ENCODE results near the gene NT5DC3. TPM values are rescaled to one million over a fixed set of nuclear protein-coding genes. Genes with fewer than 3 reads are reported as not detected.
A peak's percentile ranks its signal among the peaks of the same experiment; 100 is the strongest.

NT5DC3 gene
- polyA plus RNA-seq, 3 donors = 2.7 to 4.3 (median 3.9) TPM

DNA sequence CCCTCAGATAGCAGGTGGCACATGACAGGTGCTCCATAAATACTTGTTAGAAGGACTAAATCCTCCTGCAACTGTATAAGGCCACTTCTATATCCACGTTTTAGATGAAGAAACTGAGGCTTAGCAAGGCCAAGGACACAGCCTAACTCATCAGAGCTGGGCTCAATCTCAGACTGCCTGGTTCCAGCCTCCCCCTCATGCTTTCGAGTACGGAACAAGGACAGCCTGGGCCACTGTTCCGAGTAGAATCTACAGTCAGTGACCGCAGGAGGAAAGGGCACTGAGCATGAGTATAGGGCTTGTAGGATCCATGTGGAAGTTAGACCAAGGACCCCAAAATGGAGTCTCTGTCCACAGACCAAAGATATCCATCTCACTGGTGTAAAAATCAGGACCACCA, 84.6 kb downstream of the NT5DC3 start:
- DNase-seq (ENCODE audit: low read depth in 3 of 3, low spot score in 2 of 3) = no peak

DNA sequence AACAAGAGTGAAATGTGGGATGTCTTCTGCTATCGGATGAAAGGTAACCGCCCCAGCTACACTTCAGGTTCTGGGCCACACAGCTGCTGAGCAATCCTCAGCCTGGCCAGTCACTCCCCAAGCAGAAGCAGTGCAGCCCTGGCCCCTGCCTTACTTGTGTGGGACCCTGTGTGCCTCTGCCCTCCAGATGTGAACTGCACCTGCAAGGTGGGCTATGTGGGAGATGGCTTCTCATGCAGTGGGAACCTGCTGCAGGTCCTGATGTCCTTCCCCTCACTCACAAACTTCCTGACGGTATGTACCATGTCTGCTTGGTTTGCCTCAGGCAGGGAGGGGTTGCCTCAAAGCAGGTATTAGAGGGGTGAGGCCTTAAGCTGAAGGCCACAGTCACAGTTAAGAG, 85.6 kb downstream of the NT5DC3 start:
- DNase-seq (ENCODE audit: low read depth in 3 of 3, low spot score in 2 of 3) = no peak

DNA sequence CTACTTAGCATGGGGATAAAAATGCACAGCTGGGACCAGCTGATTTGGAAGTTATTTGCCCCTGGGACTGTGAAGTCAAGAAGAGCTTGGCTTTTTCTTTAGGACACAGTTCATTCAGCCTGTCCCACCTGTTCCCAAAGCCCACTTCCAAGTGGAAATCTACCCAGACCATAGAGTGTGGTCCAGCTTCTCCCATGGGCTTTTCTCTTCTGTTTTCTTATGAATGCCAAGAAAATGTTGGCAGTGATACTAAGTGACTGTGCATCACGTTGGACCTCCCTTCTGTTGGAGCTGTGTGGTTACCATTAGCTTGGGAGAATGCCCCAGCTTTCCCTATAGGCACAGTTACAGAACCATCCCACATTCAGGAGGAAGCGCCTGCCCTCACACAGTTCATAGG, 89.4 kb downstream of the NT5DC3 start:
- no peak for DNase-seq (ENCODE audit: low read depth in 3 of 3, low spot score in 2 of 3)

DNA sequence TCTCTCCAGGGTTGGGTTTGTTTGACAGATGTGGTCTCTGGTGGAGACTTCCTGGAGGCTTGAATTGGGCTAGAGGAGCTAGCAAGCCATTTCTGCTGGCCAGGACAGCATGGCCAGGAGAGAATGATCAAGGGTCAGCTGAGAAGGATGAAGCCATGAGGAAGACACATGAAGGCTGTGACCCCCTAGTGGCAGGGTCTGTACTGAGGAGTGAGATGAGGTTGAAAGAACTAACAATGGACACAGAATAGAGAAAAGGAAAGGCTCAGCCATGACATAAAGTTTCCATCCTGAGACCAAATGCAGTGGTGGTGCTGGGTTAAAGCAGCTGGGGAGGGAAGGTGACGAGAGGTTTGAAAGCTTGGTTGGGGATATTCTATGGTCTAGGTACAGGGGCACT, 89.9 kb downstream of the NT5DC3 start:
- no peak for DNase-seq (ENCODE audit: low read depth in 3 of 3, low spot score in 2 of 3)

DNA sequence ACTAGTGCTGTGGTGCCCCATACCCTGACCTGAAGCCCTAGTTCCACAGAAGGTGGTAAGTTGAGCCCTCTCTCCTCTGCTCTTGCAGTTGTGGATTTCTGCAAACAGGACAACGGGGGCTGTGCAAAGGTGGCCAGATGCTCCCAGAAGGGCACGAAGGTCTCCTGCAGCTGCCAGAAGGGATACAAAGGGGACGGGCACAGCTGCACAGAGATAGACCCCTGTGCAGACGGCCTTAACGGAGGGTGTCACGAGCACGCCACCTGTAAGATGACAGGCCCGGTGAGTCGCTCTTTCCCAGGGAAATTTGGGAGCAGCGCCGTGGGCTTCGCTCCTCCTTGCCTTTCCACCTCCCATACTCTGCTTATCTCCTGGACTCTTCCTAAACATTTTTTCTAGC, 92.2 kb downstream of the NT5DC3 start:
- DNase-seq (ENCODE audit: low read depth in 3 of 3, low spot score in 2 of 3) = no peak

DNA sequence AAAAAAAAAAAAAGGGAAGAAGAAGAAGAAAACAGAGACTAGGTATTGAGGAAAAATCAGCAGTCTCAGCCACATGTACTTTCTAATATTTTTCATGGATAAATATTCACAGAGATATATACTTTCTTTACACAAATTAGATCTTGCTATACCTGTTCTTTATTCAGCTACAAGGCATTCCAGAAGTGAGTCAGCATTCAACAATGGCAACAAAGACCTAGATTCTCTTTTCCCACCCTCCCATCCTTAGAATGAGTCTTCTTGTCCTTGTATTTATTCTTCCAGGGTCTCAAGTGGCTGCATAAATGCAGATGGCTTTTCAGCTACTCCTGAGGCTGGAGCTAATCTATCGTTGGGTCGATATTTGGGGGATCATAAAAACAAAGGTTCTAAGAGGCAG, 93.0 kb downstream of the NT5DC3 start:
- no peak for DNase-seq (ENCODE audit: low read depth in 3 of 3, low spot score in 2 of 3)

DNA sequence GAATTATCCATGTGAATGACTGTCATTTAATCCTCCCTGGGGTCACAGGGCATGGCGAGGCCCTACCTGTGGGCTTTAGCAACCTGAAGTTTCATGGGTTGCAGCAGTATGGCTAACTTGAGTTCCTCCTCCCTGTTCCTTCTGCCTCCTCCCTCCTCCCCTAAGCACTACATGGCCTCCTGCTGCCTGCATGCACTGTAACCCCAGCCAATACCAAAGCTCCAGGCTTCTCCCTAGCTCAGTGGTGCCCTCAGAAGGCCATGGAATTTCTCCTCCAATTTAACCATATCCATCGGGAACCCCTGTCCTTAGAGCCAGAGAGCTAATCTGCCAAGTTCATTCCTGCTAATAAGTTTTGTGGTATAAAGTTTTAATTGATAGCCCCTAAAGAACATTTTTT, 95.1 kb downstream of the NT5DC3 start:
- DNase-seq (ENCODE audit: low read depth in 3 of 3, low spot score in 2 of 3) = no peak

DNA sequence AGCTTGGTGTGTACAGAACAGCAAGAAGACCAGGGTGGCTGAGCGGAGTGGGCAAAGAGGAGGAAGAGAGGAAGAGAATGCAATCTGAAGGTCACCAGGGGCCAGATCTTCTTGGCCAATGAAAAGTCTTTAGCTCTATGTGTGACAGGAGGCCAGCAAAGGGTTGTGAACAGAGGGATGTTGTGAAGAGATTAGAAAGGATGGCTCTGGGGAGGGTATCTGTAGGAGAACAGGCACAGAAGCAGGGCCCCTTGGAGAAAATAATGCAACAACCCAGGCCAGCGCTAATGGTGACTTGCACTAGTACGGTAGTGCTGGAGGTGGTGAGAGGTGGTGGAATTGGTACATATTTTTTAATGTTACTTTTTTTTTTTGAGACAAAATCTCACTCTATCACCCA, 97.2 kb downstream of the NT5DC3 start:
- DNase-seq (ENCODE audit: low read depth in 3 of 3, low spot score in 2 of 3) = no peak

DNA sequence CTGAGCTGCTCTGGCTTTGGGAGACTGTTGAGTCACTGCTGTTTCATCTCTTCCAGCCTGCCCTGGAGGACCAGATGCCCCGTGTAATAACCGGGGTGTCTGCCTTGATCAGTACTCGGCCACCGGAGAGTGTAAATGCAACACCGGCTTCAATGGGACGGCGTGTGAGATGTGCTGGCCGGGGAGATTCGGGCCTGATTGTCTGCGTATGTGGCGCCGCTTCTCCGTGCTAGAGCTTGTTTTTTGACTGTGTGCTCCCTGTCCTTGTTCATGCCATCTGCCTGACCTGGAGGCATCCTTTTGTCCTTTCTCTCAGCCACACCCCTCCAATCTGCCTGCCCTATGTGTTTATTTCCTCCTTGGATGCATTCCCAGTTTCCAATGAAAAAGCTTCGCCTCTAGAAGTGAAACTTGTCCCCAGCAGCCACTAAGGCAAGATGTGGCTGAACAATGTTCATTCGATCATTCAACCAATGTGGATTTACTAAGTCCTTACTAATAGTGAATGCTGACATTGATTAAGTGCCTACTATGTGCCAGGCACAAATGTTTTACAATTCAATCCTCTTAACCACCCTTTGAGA, 98.6 kb downstream of the NT5DC3 start:
- DNase-seq (ENCODE audit: low read depth in 3 of 3, low spot score in 2 of 3) = peak in 1 of 3 donors; percentile 5

DNA sequence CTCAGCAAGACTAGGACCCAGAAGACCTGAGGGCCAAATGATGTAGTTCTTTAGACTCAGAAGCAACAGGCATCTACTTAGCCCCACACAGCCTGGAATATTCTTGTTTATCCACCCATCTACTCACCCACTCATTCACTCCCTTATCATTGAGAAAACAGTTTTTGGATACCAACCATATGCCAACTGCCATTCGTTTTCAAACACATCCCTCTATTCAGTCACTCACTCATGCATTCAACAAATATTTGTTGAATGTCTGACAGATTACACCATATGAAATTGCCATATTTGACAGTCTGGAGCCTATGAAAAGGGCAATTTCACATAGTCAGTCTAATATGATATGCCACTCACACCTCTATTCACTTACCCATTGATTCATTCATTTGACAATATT, 103.2 kb downstream of the NT5DC3 start:
- no peak for DNase-seq (ENCODE audit: low read depth in 3 of 3, low spot score in 2 of 3)

DNA sequence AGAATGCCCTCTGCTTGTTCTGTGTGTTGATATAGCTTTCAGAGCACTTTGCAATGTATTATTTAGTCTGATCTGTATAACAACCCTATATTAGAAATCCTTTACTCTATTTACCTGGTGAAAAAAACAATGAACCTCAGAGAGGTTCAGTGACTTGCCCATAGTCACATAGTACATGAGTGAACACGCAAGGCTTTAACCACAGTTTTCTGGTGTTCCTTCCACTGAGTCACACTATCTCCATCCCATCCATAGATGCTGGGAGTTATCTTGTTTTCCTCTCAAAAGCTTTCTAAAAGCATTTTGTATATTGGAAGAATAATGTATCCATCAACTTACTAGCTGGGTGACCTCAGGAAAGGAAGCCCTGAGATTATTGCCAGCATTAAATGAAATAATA, 104.5 kb downstream of the NT5DC3 start:
- DNase-seq (ENCODE audit: low read depth in 3 of 3, low spot score in 2 of 3) = no peak

DNA sequence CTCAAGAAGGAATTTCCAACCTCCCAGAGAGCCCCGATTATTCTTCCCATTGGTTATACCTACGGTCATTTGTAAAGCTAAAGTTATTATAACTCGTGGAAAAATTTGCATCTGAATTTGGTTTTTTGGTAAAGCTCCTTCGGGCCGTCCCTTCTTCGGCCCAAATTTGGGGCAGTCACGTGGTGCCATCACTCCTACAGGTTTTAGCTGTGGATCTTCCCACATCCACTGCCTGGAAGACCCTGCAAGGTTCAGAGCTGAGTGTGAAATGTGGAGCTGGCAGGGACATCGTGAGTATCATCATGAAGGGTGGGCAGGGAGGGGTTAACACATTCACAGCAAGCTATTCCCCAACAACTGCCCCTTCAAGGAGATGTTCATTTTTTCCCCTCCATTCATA, 105.7 kb downstream of the NT5DC3 start:
- no peak for DNase-seq (ENCODE audit: low read depth in 3 of 3, low spot score in 2 of 3)

DNA sequence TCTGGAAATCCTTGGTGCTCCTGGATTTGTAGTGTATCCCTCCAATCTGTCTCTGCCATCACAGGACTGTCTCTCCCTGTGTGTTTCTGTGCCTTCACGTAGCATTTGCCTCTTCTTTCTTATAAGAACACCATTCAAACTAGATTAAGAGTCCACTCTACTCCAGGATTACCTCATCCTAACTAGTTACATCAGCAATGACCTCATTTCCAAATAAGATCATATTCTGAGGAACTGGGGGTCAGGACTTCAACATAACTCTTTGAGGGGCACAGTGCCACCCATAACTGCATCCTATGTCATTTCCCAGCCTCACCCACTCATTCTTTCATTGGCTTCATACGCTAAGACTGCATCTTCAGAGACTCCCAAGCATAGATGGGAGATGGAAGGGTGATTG, 106.2 kb downstream of the NT5DC3 start:
- no peak for DNase-seq (ENCODE audit: low read depth in 3 of 3, low spot score in 2 of 3)

DNA sequence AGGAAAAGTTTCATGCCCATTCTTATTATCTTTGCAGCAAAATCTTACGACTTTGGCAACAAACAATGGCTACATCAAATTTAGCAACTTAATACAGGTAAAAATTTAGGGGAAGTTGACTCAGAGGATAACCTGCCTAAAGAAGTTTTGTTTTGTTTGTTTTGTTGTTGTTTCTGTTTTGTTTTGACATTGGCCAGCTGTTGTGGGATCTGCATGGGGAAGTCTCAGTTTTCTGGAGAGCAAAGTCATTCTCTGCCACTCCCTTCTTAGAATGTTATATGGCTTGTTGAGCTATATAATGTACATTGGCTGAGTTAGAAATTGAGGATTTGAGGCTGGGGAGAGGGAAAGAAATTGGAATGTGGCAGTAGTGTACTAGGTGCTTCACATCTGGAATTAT, 109.5 kb downstream of the NT5DC3 start:
- DNase-seq (ENCODE audit: low read depth in 3 of 3, low spot score in 2 of 3) = no peak

DNA sequence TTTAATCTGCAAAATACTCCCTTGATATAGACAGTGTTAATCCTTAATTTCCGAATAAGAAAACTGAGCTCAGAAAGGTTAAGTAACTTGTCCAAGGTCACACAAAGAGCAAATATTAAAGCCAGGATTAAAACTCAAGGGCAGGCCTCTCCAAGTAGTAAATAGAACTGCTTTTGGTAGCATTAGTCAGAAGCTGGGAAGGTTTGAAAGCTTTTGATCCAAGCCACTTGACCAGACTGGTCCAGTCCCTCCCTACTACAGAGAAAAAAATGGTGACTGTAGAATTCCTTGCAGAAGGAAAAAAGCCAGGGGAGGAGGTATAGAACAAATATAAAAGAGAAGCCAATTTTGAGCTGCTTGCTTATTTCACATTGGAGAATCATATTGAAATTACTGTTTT, 111.5 kb downstream of the NT5DC3 start:
- DNase-seq (ENCODE audit: low read depth in 3 of 3, low spot score in 2 of 3) = no peak

DNA sequence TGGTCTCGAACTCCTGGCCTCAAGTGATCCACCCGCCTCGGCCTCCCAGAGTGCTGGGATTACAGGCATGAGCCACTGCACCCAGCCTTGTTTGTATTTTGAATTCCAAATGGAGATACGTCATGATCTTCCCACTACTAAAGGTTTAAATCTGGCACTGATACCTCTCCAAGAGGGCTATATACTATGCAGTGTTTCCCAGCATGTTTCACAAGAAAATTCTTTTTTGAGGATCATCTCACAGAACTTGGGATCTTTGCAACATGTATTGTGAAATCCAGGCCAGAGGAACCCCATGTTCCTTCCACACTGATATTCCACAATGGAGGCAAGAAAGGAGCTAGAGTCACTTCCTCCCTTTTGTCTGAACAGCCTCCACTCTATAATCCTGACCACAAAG, 112.7 kb downstream of the NT5DC3 start:
- DNase-seq (ENCODE audit: low read depth in 3 of 3, low spot score in 2 of 3) = no peak

DNA sequence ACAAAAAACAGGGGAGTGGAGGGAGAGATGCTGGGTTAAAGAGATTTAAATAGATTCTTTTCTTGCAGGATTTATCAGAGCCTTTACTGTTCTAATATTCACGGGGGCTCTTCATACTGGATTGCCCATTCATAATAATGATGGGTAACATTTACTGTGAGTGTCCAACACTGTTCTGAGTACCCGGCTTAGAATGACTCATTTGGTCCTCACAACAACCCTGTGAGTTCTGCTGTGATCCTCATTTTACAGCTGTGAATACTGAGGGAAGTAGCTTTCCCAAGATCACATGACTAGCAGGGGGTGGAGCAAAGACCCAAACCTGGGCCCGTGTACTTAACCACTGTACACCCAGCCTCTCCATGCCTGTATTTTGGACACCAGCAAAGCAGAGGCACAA, 113.4 kb downstream of the NT5DC3 start:
- no peak for DNase-seq (ENCODE audit: low read depth in 3 of 3, low spot score in 2 of 3)

DNA sequence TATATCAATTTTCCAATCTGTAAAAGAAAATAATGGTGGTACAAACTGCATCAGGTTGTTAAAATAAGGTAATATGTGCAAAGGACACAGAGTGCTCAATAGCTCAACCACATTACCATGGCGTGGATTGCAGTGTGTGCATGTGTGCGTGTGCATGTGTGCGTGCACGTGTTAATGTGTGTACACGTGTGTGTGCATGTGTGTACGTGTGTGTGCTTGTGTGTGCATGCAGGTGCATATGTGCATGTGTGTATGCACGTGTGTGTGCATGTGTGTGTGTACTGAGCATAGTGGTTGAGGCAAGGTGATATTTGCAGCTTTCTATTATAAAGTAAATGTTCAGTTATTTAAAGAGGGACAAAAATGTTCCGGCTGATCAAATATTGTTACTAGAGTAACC, 115.6 kb downstream of the NT5DC3 start:
- no peak for DNase-seq (ENCODE audit: low read depth in 3 of 3, low spot score in 2 of 3)

Other genes starting within 250 kb of the NT5DC3 start
- gene HSP90B1, start 89.2 kb upstream of the NT5DC3 start, polyA plus RNA-seq (ENCODE audit: insufficient read length in 3 of 3) = 1,000 to 10,000 TPM; 1,061 to 1,210 (median 1,097) TPM
- gene TDG, start 124.6 kb upstream of the NT5DC3 start, polyA plus RNA-seq (ENCODE audit: insufficient read length in 3 of 3) = 10 to 100 TPM; 49.2 to 59.2 (median 53.0) TPM
- 10 to 100 TPM; 13.9 to 15.5 (median 15.5) TPM for gene GLT8D2, start 209.0 kb upstream of the NT5DC3 start, polyA plus RNA-seq (ENCODE audit: insufficient read length in 3 of 3)
- 10 to 100 TPM; 16.7 to 18.1 (median 17.6) TPM for gene HCFC2, start 223.3 kb upstream of the NT5DC3 start, polyA plus RNA-seq (ENCODE audit: insufficient read length in 3 of 3)

Measured in right renal cortex interstitium (tissue), 3 donors.